Liver (tissue), 3 donors: ENCODE measurements around the gene LIG1.

Experiments used
- TAF1 ChIP-seq: conservative IDR thresholded peaks from 2 replicates; pipeline ENCODE4 v1.6.1; 2016; ENCODE audit warnings: antibody characterized with exemption, mild to moderate bottlenecking
- YY1 ChIP-seq: IDR thresholded peaks from 2 replicates; pipeline ENCODE4 v1.6.1; 2016; ENCODE audit warnings: antibody characterized with exemption, mild to moderate bottlenecking
- TF ChIP-seq, protein P1 (sequence below): fragments of 150-350 bp; IDR thresholded peaks from 2 replicates; pipeline ENCODE4 v1.5.1; 2017; ENCODE audit warnings: improper control_type of control experiment, low read depth, low read length; ENCODE audit not compliant: missing input control
- donor health status: healthy.
- donor health status: healthy.

DNA sequence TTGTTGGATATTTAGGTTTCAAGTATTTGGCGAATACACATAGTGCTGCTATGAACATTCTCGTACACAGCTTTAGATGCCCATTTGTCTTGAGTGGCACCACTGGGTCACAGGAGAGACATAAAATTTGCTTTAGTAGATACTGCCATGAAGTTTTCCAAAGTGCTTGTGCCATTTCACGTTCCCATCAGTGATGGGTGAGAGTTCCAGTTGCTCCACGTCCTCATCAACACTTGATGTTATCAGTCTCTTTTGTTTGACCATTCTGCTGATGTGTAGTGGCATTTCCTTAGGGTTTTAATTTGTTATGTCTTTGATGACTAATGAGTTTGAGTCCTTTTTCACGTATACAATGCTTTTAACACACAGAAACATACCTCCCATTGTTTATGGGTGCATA, 11.4 kb upstream of the LIG1 start:
- TF ChIP-seq, protein P1, sequence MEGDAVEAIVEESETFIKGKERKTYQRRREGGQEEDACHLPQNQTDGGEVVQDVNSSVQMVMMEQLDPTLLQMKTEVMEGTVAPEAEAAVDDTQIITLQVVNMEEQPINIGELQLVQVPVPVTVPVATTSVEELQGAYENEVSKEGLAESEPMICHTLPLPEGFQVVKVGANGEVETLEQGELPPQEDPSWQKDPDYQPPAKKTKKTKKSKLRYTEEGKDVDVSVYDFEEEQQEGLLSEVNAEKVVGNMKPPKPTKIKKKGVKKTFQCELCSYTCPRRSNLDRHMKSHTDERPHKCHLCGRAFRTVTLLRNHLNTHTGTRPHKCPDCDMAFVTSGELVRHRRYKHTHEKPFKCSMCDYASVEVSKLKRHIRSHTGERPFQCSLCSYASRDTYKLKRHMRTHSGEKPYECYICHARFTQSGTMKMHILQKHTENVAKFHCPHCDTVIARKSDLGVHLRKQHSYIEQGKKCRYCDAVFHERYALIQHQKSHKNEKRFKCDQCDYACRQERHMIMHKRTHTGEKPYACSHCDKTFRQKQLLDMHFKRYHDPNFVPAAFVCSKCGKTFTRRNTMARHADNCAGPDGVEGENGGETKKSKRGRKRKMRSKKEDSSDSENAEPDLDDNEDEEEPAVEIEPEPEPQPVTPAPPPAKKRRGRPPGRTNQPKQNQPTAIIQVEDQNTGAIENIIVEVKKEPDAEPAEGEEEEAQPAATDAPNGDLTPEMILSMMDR: no peak
- TF ChIP-seq TAF1 (no peak), YY1 (no peak)
